Activated CD8-positive, alpha-beta memory T cell treated with anti-CD3 and anti-CD28 coated beads, Interleukin-2, amount 10 ng/mL, durations not matched to agents 7 days and 5 days (primary cell): ENCODE results near the gene SLC39A8. TPM values are rescaled to one million over a fixed set of nuclear protein-coding genes. Genes with fewer than 3 reads are reported as not detected.
"Not testable (repeated sequence)": the region's sequence is repeated elsewhere in the genome, so short reads cannot be mapped to it uniquely, and the experiment has no call there.

ENCODE experiments used
- ATAC-seq: fragments of 150-1000 bp; cut with Tn5 transposase; one replicate; pipeline ENCODE4 v1.10.0; 2021; ENCODE audit warnings: moderate library complexity
- CTCF ChIA-PET: fragments of 350-600 bp; sonication (Branson Sonifier 250); formaldehyde crosslinking; loops from one replicate; lab custom pipeline; 2021; ENCODE audit warnings: antibody characterized with exemption; lab: Charles Lee
- DNase-seq: peaks from one replicate; pipeline ENCODE4 v3.0.0-alpha.2; 2020
- H3K27ac Mint-ChIP-seq: one replicate; pipeline ENCODE4 v1.8.0; 2021; ENCODE audit warnings: mild to moderate bottlenecking, mixed read lengths
- H3K27me3 Mint-ChIP-seq: one replicate; pipeline ENCODE4 v1.8.0; 2021; ENCODE audit warnings: mixed read lengths
- H3K36me3 Mint-ChIP-seq: one replicate; pipeline ENCODE4 v1.8.0; 2021; ENCODE audit warnings: mild to moderate bottlenecking, mixed read lengths
- H3K4me1 Mint-ChIP-seq: one replicate; pipeline ENCODE4 v1.8.0; 2021; ENCODE audit warnings: mixed read lengths
- H3K4me3 Mint-ChIP-seq: one replicate; pipeline ENCODE4 v1.8.0; 2021; ENCODE audit warnings: mild to moderate bottlenecking, moderate library complexity, mixed read lengths
- H3K9me3 Mint-ChIP-seq: one replicate; pipeline ENCODE4 v1.8.0; 2022; ENCODE audit warnings: low read depth, mixed read lengths
- total RNA-seq, 2 experiments: library from RNA; stranded (reverse); gene quantifications; one replicate each; pipeline ENCODE4 v1.2.3, GENCODE V29; 2021

The SLC39A8 gene
- total RNA-seq, 2 experiments from 2014 or later, result 60.3 to 66.2 TPM

DNA sequence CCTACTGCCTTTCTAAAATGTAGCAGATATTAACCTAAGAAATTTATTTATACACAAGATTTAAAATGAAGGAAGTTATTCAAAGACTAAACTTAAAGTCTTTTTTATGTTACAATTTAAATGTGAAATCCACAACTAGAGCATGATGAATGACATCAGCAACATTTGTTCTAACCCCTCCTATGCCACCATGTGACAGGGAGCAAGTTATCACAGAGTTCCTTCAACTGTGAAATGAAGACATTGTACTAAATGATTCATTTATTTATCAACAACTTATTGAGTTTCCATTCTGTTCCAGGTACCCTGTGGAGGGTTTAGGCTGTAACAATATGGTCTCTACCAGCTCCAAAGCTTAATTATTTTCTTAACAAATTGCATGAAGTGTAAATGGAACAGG lies 76.9 kb downstream of the SLC39A8 start:
- Mint-ChIP-seq H3K4me1 (peaks cover 6% of the 10 kb centered on the region), H3K27ac (no peak overlapping the region), H3K4me3 (no peak overlapping the region), H3K27me3 (no peaks in the 10 kb centered on the region), H3K9me3 (no peaks in the 10 kb centered on the region), H3K36me3 (peaks cover 29% of the 10 kb centered on the region)
- CTCF ChIA-PET, result no interaction called here
- DNase-seq (no peak), ATAC-seq (no peak)

DNA sequence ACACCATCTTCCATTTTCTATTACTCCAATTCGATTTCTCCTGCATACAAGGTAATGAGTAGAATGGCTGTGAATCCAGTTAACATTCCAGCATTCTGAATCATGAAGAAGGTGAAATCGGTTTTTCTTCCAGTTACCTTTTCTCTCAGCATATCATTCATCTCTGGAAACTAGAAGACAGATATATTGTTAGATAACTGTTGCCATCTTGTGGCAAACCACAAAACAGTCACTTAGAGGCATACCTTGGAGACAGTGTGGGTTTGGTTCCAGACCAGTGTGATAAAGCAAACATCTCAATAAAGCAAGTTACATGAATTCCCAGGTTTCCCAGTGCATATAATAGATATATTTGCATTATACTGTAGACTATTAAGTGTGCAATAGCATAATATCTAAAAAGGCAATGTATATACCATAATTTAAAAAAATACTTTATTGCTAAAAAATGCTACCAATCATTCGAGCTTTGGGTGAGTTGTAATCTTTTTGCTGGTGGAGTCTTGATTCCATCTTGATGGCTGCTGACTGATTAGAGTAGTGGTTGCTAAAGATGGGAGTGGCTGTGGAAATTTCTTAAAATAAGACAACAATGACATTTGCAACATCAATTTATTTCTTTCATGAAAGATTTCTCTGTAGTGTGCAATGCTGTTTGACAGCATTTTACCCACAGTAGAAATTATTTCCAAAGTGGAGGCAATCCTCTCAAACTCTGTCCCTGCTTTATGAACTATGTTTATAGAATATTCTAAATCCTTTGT lies 82.1 kb downstream of the SLC39A8 start:
- no peak overlapping the region for H3K4me3 Mint-ChIP-seq
- ATAC-seq (peak; percentile 82), DNase-seq (peak; percentile 43)
- peaks cover 11% of the 10 kb centered on the region for H3K4me1 Mint-ChIP-seq
- H3K9me3 Mint-ChIP-seq, result no peaks in the 10 kb centered on the region
- H3K36me3 Mint-ChIP-seq, result peaks cover 31% of the 10 kb centered on the region
- no peak overlapping the region for H3K27ac Mint-ChIP-seq
- CTCF ChIA-PET, result no interaction called here
- H3K27me3 Mint-ChIP-seq, result no peaks in the 10 kb centered on the region

- Mint-ChIP-seq H3K36me3 (peaks cover 11% of the 10 kb centered on the region), H3K4me1 (peaks cover 11% of the 10 kb centered on the region), H3K9me3 (no peaks in the 10 kb centered on the region), H3K27me3 (no peaks in the 10 kb centered on the region), H3K27ac (no peak overlapping the region), H3K4me3 (no peak overlapping the region)
- ATAC-seq, result no peak
- CTCF ChIA-PET, result interaction anchor here (1.0 to 2.0 kb wide), 2 partner anchors 40 to 171 kb away, joined by 4 read pairs; no protein-coding TSS in a partner anchor
- no peak for DNase-seq
These were observed 85.6 kb downstream of the SLC39A8 start for GRCh38 chr4:102259702-102260101.

GRCh38 chr4:102259081-102259480 lies 86.2 kb downstream of the SLC39A8 start:
- CTCF ChIA-PET, result interaction anchor here (2.3 kb wide), 1 partner anchor 173 kb away, joined by 5 read pairs; no protein-coding TSS in a partner anchor
- peaks cover 11% of the 10 kb centered on the region for H3K4me1 Mint-ChIP-seq
- no peaks in the 10 kb centered on the region for H3K27me3 Mint-ChIP-seq
- ATAC-seq (no peak), DNase-seq (no peak)
- H3K4me3 Mint-ChIP-seq, result no peak overlapping the region
- H3K27ac Mint-ChIP-seq, result no peak overlapping the region
- peaks cover 11% of the 10 kb centered on the region for H3K36me3 Mint-ChIP-seq
- H3K9me3 Mint-ChIP-seq, result no peaks in the 10 kb centered on the region

GRCh38 chr4:102256321-102256720 lies 89.0 kb downstream of the SLC39A8 start:
- Mint-ChIP-seq H3K27me3 (no peaks in the 10 kb centered on the region), H3K27ac (no peak overlapping the region), H3K4me3 (no peak overlapping the region), H3K36me3 (no peaks in the 10 kb centered on the region), H3K9me3 (no peaks in the 10 kb centered on the region), H3K4me1 (no peaks in the 10 kb centered on the region)
- DNase-seq (no peak), ATAC-seq (no peak)
- CTCF ChIA-PET, result no interaction called here

GRCh38 chr4:102253860-102254259 lies 91.4 kb downstream of the SLC39A8 start:
- Mint-ChIP-seq H3K36me3 (no peaks in the 10 kb centered on the region), H3K4me1 (no peaks in the 10 kb centered on the region), H3K4me3 (no peak overlapping the region), H3K27me3 (no peaks in the 10 kb centered on the region), H3K27ac (no peak overlapping the region), H3K9me3 (no peaks in the 10 kb centered on the region)
- no peak for ATAC-seq
- no peak for DNase-seq
- CTCF ChIA-PET, result no interaction called here

DNA sequence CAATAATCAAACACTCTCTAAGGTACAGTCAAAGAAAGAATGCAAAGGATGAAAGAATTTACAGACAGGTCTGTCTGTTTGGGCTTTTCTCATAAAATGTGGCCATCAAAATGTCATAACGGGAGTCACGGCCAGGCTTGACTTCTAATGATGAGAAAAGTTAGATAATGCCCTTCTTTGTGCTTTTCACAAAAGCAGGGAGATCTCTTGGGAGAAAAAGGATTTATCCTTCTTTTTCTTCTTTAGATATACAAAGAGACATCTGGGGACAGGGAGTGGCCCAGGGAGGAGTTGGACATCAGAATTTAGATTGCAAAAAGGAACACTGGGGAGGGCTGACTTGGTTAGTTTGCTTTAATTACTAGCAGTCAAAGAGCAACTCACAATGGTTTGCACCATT lies 93.1 kb downstream of the SLC39A8 start:
- no peak overlapping the region for H3K4me3 Mint-ChIP-seq
- H3K9me3 Mint-ChIP-seq, result no peaks in the 10 kb centered on the region
- no peaks in the 10 kb centered on the region for H3K4me1 Mint-ChIP-seq
- DNase-seq (no peak), ATAC-seq (no peak)
- H3K27ac Mint-ChIP-seq, result no peak overlapping the region
- H3K27me3 Mint-ChIP-seq, result no peaks in the 10 kb centered on the region
- no peaks in the 10 kb centered on the region for H3K36me3 Mint-ChIP-seq
- CTCF ChIA-PET, result no interaction called here

GRCh38 chr4:102250341-102250740 lies 94.9 kb downstream of the SLC39A8 start:
- H3K4me3 Mint-ChIP-seq, result no peak overlapping the region
- no peak overlapping the region for H3K27ac Mint-ChIP-seq
- no peaks in the 10 kb centered on the region for H3K36me3 Mint-ChIP-seq
- no peaks in the 10 kb centered on the region for H3K27me3 Mint-ChIP-seq
- ATAC-seq, result no peak
- CTCF ChIA-PET, result no interaction called here
- DNase-seq, result no peak
- no peaks in the 10 kb centered on the region for H3K4me1 Mint-ChIP-seq
- no peaks in the 10 kb centered on the region for H3K9me3 Mint-ChIP-seq

DNA sequence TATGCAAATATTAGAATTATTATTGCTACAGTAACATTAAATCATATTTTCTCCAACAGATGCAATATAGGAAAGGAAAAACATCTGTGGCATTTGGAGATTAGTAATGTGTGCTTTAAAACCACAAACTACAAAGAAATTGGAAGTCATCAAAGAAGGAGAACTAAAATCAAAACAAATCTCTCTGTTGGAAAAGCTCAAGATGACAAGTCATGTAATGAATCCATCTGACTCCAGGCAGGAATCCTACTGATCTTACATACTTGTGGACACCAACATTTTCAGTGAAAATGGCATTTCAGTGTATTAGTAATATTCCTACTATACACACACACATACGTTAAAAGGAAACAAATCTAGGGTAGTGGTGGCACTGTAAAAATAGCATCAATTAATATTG lies 98.2 kb downstream of the SLC39A8 start:
- Mint-ChIP-seq H3K27me3 (no peaks in the 10 kb centered on the region), H3K36me3 (no peaks in the 10 kb centered on the region), H3K4me3 (no peak overlapping the region), H3K9me3 (no peaks in the 10 kb centered on the region), H3K27ac (no peak overlapping the region), H3K4me1 (no peaks in the 10 kb centered on the region)
- CTCF ChIA-PET, result interaction anchor here (1.2 kb wide), 1 partner anchor 184 kb away, joined by 4 read pairs; no protein-coding TSS in a partner anchor
- ATAC-seq, result no peak
- DNase-seq, result no peak

- no peaks in the 10 kb centered on the region for H3K36me3 Mint-ChIP-seq
- no peaks in the 10 kb centered on the region for H3K27me3 Mint-ChIP-seq
- H3K9me3 Mint-ChIP-seq, result no peaks in the 10 kb centered on the region
- H3K27ac Mint-ChIP-seq, result no peak overlapping the region
- DNase-seq (no peak), ATAC-seq (no peak)
- H3K4me3 Mint-ChIP-seq, result no peak overlapping the region
- CTCF ChIA-PET, result interaction anchor here (1.2 kb wide), 1 partner anchor 185 kb away, joined by 4 read pairs; no protein-coding TSS in a partner anchor
- no peaks in the 10 kb centered on the region for H3K4me1 Mint-ChIP-seq
These were observed 98.9 kb downstream of the SLC39A8 start for GRCh38 chr4:102246416-102246815.

- H3K27me3 Mint-ChIP-seq, result no peaks in the 10 kb centered on the region
- H3K9me3 Mint-ChIP-seq, result no peaks in the 10 kb centered on the region
- no peaks in the 10 kb centered on the region for H3K36me3 Mint-ChIP-seq
- no peak for ATAC-seq
- no peaks in the 10 kb centered on the region for H3K4me1 Mint-ChIP-seq
- H3K27ac Mint-ChIP-seq, result no peak overlapping the region
- H3K4me3 Mint-ChIP-seq, result no peak overlapping the region
- CTCF ChIA-PET, result no interaction called here
- no peak for DNase-seq
These were observed 100.3 kb downstream of the SLC39A8 start for GRCh38 chr4:102244878-102245535.

DNA sequence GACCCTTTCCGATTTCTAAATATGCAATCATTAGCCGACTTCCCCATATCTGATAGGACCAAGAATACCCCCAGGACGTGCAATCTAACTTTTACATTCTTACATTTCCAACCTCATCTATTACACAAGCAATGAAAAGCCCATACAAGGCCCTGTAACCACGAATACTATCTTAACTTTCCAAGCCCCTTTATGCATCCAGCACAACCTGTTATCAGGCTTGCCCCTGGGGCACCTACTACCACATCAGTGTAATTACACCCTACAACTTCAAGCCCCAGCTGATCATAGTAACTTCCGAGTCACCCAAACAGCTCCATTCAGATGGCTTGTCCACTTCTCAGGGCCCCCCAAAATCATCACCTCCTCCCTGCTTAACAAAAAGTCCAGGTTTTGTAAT lies 102.0 kb downstream of the SLC39A8 start:
- H3K27me3 Mint-ChIP-seq, ATAC-seq, H3K36me3 Mint-ChIP-seq, H3K9me3 Mint-ChIP-seq, CTCF ChIA-PET, H3K27ac Mint-ChIP-seq, H3K4me3 Mint-ChIP-seq, H3K4me1 Mint-ChIP-seq, DNase-seq: not testable (repeated sequence)

GRCh38 chr4:102234243-102234838 lies 110.9 kb downstream of the SLC39A8 start:
- ATAC-seq (no peak), DNase-seq (no peak)
- H3K9me3 Mint-ChIP-seq, result no peaks in the 10 kb centered on the region
- H3K27ac Mint-ChIP-seq, result no peak overlapping the region
- no peak overlapping the region for H3K4me3 Mint-ChIP-seq
- H3K4me1 Mint-ChIP-seq, result no peaks in the 10 kb centered on the region
- CTCF ChIA-PET, result no interaction called here
- peaks cover 15% of the 10 kb centered on the region for H3K27me3 Mint-ChIP-seq
- H3K36me3 Mint-ChIP-seq, result no peaks in the 10 kb centered on the region

- no peaks in the 10 kb centered on the region for H3K4me1 Mint-ChIP-seq
- H3K36me3 Mint-ChIP-seq, result no peaks in the 10 kb centered on the region
- H3K27me3 Mint-ChIP-seq, result peaks cover 15% of the 10 kb centered on the region
- ATAC-seq (no peak), DNase-seq (no peak)
- no peak overlapping the region for H3K27ac Mint-ChIP-seq
- CTCF ChIA-PET, result no interaction called here
- H3K4me3 Mint-ChIP-seq, result no peak overlapping the region
- H3K9me3 Mint-ChIP-seq, result peaks cover 4% of the 10 kb centered on the region
These were observed 115.1 kb downstream of the SLC39A8 start for GRCh38 chr4:102230194-102230593.
